PC-3 (cell line): Measurements from ENCODE around the gene PCAT7.

Experiments used
- CTCF ChIP-seq: fragments of 300-600 bp; sonication (generic); conservative IDR thresholded peaks from 2 replicates; pipeline ENCODE4 v1.5.1; 2017; ENCODE audit warnings: antibody characterized with exemption, low read depth, mild to moderate bottlenecking, low read length
- EZH2 ChIP-seq: fragments of 300-600 bp; sonication (generic); IDR thresholded peaks from one replicate; pipeline ENCODE4 v1.6.1; 2017; ENCODE audit warnings: antibody characterized with exemption, mild to moderate bottlenecking, low read length; ENCODE audit not compliant: unreplicated experiment
- EZH2phosphoT487 ChIP-seq: fragments of 300-600 bp; sonication (generic); IDR thresholded peaks from 2 replicates; pipeline ENCODE4 v1.6.1; 2018; ENCODE audit warnings: mild to moderate bottlenecking, antibody characterized with exemption, low read length, borderline replicate concordance

DNA sequence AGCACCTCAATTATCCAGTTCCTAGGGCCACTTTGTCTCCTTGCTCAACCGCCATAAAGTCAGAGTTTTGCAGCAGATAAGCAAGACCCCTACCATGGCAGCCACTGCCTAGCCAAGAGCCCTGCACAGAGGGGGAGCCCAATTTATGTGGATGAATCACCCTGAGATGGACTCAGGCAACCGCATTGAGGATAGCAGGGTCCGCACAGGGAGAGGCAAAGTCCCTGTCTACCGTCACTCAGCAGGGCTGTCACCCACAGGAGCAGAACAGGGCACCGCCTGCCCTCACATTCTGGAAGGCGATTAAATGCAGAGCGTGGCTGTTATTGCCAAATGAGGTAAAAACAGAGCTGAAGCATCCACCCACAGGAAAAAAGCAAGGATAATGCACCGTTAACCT is 37.0 kb downstream of the PCAT7 start:
- TF ChIP-seq CTCF, result no peak
- no peak for TF ChIP-seq EZH2
- TF ChIP-seq EZH2phosphoT487, result no peak
